PC-3 (cell line): ENCODE measurements around the gene DIP2C. TPM values are rescaled to one million over a fixed set of nuclear protein-coding genes. Genes with fewer than 3 reads are reported as not detected.

Source experiments
- ATAC-seq: fragments of 200-7000 bp; cut with Tn5 transposase; 2 replicates; pipeline ENCODE4 v1.9.1; 2020; ENCODE audit warnings: mild to moderate bottlenecking, moderate library complexity
- BruUV-seq: library from RNA; stranded (reverse); fragments of 400-500 nt; replicated peaks from 2 replicates; lab custom pipeline; 2021; lab: Mats Ljungman, UMichigan
- CTCF ChIA-PET: fragments of 300-600 bp; sonication (Branson Sonifier 250); formaldehyde crosslinking; loops from one replicate; lab custom pipeline; 2022; ENCODE audit warnings: antibody characterized with exemption; lab: Charles Lee
- POLR2A ChIA-PET: fragments of 300-600 bp; sonication (Branson Sonifier 250); formaldehyde crosslinking; loops from one replicate; lab custom pipeline; 2022; ENCODE audit warnings: antibody characterized with exemption; ENCODE audit not compliant: unreplicated experiment; lab: Charles Lee
- DNase-seq: peaks from one replicate; pipeline ENCODE4 v3.0.0-alpha.2; 2015
- H2AFZ ChIP-seq: fragments of 300-600 bp; sonication (generic); 2 replicates; pipeline ENCODE4 v1.6.0; 2016; ENCODE audit warnings: antibody characterized with exemption, low read length
- H3F3A ChIP-seq: fragments of 300-600 bp; sonication (generic); one replicate; pipeline ENCODE4 v1.6.0; 2017; ENCODE audit warnings: antibody characterized with exemption, low read length, control low read depth, mild to moderate bottlenecking; ENCODE audit not compliant: unreplicated experiment
- H3K27ac ChIP-seq: fragments of 300-600 bp; sonication (generic); 2 replicates; pipeline ENCODE4 v1.5.1; 2016; ENCODE audit warnings: mild to moderate bottlenecking, low read length
- H3K27me3 ChIP-seq: fragments of 300-600 bp; sonication (generic); 2 replicates; pipeline ENCODE4 v1.6.1; 2016; ENCODE audit warnings: low read length, mixed read lengths
- H3K36me3 ChIP-seq: fragments of 300-600 bp; sonication (generic); 2 replicates; pipeline ENCODE4 v1.6.1; 2016; ENCODE audit warnings: low read depth, mixed run types, low read length, mixed read lengths
- H3K4me1 ChIP-seq: fragments of 300-600 bp; sonication (generic); 2 replicates; pipeline ENCODE4 v1.5.1; 2016; ENCODE audit warnings: low read length; ENCODE audit not compliant: insufficient read depth
- H3K4me2 ChIP-seq: fragments of 300-600 bp; sonication (generic); 2 replicates; pipeline ENCODE4 v1.6.0; 2016; ENCODE audit warnings: low read length
- H3K4me3 ChIP-seq: fragments of 300-600 bp; sonication (generic); 2 replicates; pipeline ENCODE4 v1.5.1; 2016; ENCODE audit warnings: mild to moderate bottlenecking, low read length, mixed read lengths
- H3K79me2 ChIP-seq: fragments of 300-600 bp; sonication (generic); 2 replicates; pipeline ENCODE4 v1.6.1; 2017; ENCODE audit warnings: low read length, mixed read lengths
- H3K9ac ChIP-seq: fragments of 300-600 bp; sonication (generic); 2 replicates; pipeline ENCODE4 v1.6.0; 2016; ENCODE audit warnings: mild to moderate bottlenecking, low read length
- H3K9me2 ChIP-seq: fragments of 300-600 bp; sonication (generic); replicated peaks from 2 replicates; pipeline ENCODE4 v1.6.1; 2016; ENCODE audit warnings: mixed run types, low read length, mixed read lengths
- H3K9me3 ChIP-seq: fragments of 300-600 bp; sonication (generic); 2 replicates; pipeline ENCODE4 v1.6.1; 2016; ENCODE audit warnings: low read length, mixed read lengths
- H4K20me1 ChIP-seq: fragments of 300-600 bp; sonication (generic); 2 replicates; pipeline ENCODE4 v1.6.1; 2016; ENCODE audit warnings: low read length, mixed read lengths
- CTCF ChIP-seq: fragments of 300-600 bp; sonication (generic); conservative IDR thresholded peaks from 2 replicates; pipeline ENCODE4 v1.5.1; 2017; ENCODE audit warnings: antibody characterized with exemption, low read depth, mild to moderate bottlenecking, low read length
- EZH2 ChIP-seq: fragments of 300-600 bp; sonication (generic); IDR thresholded peaks from one replicate; pipeline ENCODE4 v1.6.1; 2017; ENCODE audit warnings: antibody characterized with exemption, mild to moderate bottlenecking, low read length; ENCODE audit not compliant: unreplicated experiment
- EZH2phosphoT487 ChIP-seq: fragments of 300-600 bp; sonication (generic); IDR thresholded peaks from 2 replicates; pipeline ENCODE4 v1.6.1; 2018; ENCODE audit warnings: mild to moderate bottlenecking, antibody characterized with exemption, low read length, borderline replicate concordance
- intact Hi-C: fragments of 100-400 bp; cut with micrococcal nuclease; formaldehyde crosslinking; loops from 2 replicates; pipeline ENCODE4 v1.9.0; 2023
- total RNA-seq: library from RNA; depleted of rRNA; stranded (reverse); fragments of >200 nt; gene quantifications from 2 replicates; pipeline ENCODE4 v1.2.3, GENCODE V29; 2014

DIP2C gene
- total RNA-seq, 1 experiment from 2014 or later, result 3.1 TPM

GRCh38 chr10:232061-232460 is 457.4 kb downstream of the DIP2C start:
- Histone ChIP-seq H3K4me2 (no peak overlapping the region), H3K9me3 (no peaks in the 10 kb centered on the region), H3K9ac (no peak overlapping the region), H3K27ac (no peak overlapping the region), H4K20me1 (no peaks in the 10 kb centered on the region), H3K79me2 (no peaks in the 10 kb centered on the region), H3K9me2 (no peaks in the 10 kb centered on the region), H3K4me3 (no peak overlapping the region), H3K27me3 (no peaks in the 10 kb centered on the region), H3K4me1 (no peaks in the 10 kb centered on the region), H2AFZ (no peak overlapping the region), H3F3A (no peaks in the 10 kb centered on the region), H3K36me3 (no peaks in the 10 kb centered on the region; the same call in 1 of the 2 replicates)
- DNase-seq, result no peak
- intact Hi-C loops, result loop anchor here (10.0 kb wide), 1 partner anchor 253 kb away; no protein-coding TSS in a partner anchor
- TF ChIP-seq EZH2 (no peak), EZH2phosphoT487 (no peak), CTCF (no peak)
- POLR2A ChIA-PET, result no interaction called here
- CTCF ChIA-PET, result no interaction called here
- no TSS peak for BruUV-seq
- no peak for ATAC-seq

GRCh38 chr10:230758-231157 is 458.7 kb downstream of the DIP2C start:
- ATAC-seq (no peak; the same call in 1 of the 2 replicates), DNase-seq (peak; percentile 27)
- no peaks in the 10 kb centered on the region for H3F3A ChIP-seq
- H3K4me1 ChIP-seq, result no peaks in the 10 kb centered on the region
- H3K27me3 ChIP-seq, result no peaks in the 10 kb centered on the region
- no peaks in the 10 kb centered on the region for H3K9me3 ChIP-seq
- H2AFZ ChIP-seq, result no peak overlapping the region
- H4K20me1 ChIP-seq, result no peaks in the 10 kb centered on the region
- no peaks in the 10 kb centered on the region for H3K9me2 ChIP-seq
- BruUV-seq, result no TSS peak
- H3K36me3 ChIP-seq, result no peaks in the 10 kb centered on the region; the same call in 1 of the 2 replicates
- H3K79me2 ChIP-seq, result no peaks in the 10 kb centered on the region
- intact Hi-C loops, result loop anchor here (10.0 kb wide), 1 partner anchor 254 kb away; no protein-coding TSS in a partner anchor
- ChIA-PET POLR2A (no interaction called here), CTCF (interaction anchor here (0.5 to 0.7 kb wide), 2 partner anchors 93 to 133 kb away, joined by 3 to 6 read pairs; no protein-coding TSS in a partner anchor)
- H3K27ac ChIP-seq, result no peak overlapping the region
- TF ChIP-seq EZH2phosphoT487 (no peak), CTCF (peak; percentile 60)
- H3K4me2 ChIP-seq, result no peak overlapping the region
- H3K9ac ChIP-seq, result no peak overlapping the region
- no peak overlapping the region for H3K4me3 ChIP-seq

GRCh38 chr10:228366-228765 is 461.1 kb downstream of the DIP2C start:
- no peaks in the 10 kb centered on the region for H4K20me1 ChIP-seq
- H3K79me2 ChIP-seq, result no peaks in the 10 kb centered on the region
- ChIA-PET POLR2A (no interaction called here), CTCF (no interaction called here)
- DNase-seq, result no peak
- ATAC-seq, result no peak
- H3K36me3 ChIP-seq, result no peaks in the 10 kb centered on the region; the same call in 1 of the 2 replicates
- no TSS peak for BruUV-seq
- H3K9ac ChIP-seq, result no peak overlapping the region
- no peaks in the 10 kb centered on the region for H3K27me3 ChIP-seq
- no peak overlapping the region for H3K4me3 ChIP-seq
- no peak overlapping the region for H3K27ac ChIP-seq
- H3K4me2 ChIP-seq, result no peak overlapping the region
- no peaks in the 10 kb centered on the region for H3F3A ChIP-seq
- no peak overlapping the region for H2AFZ ChIP-seq
- intact Hi-C loops, result no loop called here
- no peaks in the 10 kb centered on the region for H3K4me1 ChIP-seq
- H3K9me2 ChIP-seq, result no peaks in the 10 kb centered on the region
- no peaks in the 10 kb centered on the region for H3K9me3 ChIP-seq
- TF ChIP-seq EZH2phosphoT487, result no peak
- TF ChIP-seq EZH2, result no peak
- no peak for TF ChIP-seq CTCF
